Esophagus muscularis mucosa (tissue), 4 donors: Measurements from ENCODE around the gene CTTNBP2NL.

Experiments
- EP300 ChIP-seq: sonication (generic); formaldehyde crosslinking; IDR thresholded peaks from one replicate; pipeline ENCODE4 v1.6.1; 2017; ENCODE audit warnings: antibody characterized with exemption
- POLR2A ChIP-seq: fragments of 450-650 bp; IDR thresholded peaks from one replicate; pipeline ENCODE4 v1.6.1; 2017; ENCODE audit warnings: antibody characterized with exemption, moderate library complexity, mild to moderate bottlenecking, low read depth
- POLR2AphosphoS5 ChIP-seq, 2 donors: sonication (generic); formaldehyde crosslinking; IDR thresholded peaks; one replicate each; pipeline ENCODE4 v1.6.1; 2017; ENCODE audit warnings: antibody characterized with exemption in 2 of 2
- TF ChIP-seq, protein P1 (sequence below), 3 experiments: fragments of 200-600 bp in 2 of 3; fragments of 450-650 bp in 1 of 3; sonication (generic) in 2 of 3; IDR thresholded peaks; one replicate each; pipeline ENCODE4 v1.5.1; 2017 to 2019; ENCODE audit warnings: antibody characterized with exemption in 3 of 3, mild to moderate bottlenecking in 2 of 3, moderate library complexity in 1 of 3

GRCh38 chr1:112506731-112507130 is 110.7 kb downstream of the CTTNBP2NL start:
- TF ChIP-seq POLR2A (no peak), POLR2AphosphoS5 (IDR thresholded peaks at IDR 0.05) (no peak), EP300 (no peak)
- TF ChIP-seq, protein P1, sequence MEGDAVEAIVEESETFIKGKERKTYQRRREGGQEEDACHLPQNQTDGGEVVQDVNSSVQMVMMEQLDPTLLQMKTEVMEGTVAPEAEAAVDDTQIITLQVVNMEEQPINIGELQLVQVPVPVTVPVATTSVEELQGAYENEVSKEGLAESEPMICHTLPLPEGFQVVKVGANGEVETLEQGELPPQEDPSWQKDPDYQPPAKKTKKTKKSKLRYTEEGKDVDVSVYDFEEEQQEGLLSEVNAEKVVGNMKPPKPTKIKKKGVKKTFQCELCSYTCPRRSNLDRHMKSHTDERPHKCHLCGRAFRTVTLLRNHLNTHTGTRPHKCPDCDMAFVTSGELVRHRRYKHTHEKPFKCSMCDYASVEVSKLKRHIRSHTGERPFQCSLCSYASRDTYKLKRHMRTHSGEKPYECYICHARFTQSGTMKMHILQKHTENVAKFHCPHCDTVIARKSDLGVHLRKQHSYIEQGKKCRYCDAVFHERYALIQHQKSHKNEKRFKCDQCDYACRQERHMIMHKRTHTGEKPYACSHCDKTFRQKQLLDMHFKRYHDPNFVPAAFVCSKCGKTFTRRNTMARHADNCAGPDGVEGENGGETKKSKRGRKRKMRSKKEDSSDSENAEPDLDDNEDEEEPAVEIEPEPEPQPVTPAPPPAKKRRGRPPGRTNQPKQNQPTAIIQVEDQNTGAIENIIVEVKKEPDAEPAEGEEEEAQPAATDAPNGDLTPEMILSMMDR (IDR thresholded peaks at IDR 0.05): no peak
